Measurements from ENCODE around the gene ARL4C.

The ARL4C gene

DNA sequence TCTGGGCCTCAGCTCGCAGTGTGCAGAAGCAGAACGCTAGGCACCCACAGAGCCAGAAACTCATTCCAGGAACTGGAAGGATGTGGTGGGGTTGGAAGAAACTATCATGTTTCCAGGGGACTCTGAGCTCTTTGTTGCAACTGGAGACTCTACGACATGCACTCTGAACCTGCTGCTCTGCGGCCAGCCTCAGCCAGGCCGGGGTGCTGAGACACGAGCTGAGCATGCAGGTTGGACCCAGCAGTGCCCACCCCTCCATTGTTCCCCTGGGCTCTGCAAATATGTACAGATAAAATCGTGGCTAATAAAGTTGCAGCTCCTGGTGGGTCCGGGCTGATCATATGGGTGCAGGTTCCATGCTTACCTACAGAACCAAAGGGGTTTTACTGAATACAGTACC is 37.6 kb upstream of the ARL4C start:
- TF ChIP-seq, protein P1, sequence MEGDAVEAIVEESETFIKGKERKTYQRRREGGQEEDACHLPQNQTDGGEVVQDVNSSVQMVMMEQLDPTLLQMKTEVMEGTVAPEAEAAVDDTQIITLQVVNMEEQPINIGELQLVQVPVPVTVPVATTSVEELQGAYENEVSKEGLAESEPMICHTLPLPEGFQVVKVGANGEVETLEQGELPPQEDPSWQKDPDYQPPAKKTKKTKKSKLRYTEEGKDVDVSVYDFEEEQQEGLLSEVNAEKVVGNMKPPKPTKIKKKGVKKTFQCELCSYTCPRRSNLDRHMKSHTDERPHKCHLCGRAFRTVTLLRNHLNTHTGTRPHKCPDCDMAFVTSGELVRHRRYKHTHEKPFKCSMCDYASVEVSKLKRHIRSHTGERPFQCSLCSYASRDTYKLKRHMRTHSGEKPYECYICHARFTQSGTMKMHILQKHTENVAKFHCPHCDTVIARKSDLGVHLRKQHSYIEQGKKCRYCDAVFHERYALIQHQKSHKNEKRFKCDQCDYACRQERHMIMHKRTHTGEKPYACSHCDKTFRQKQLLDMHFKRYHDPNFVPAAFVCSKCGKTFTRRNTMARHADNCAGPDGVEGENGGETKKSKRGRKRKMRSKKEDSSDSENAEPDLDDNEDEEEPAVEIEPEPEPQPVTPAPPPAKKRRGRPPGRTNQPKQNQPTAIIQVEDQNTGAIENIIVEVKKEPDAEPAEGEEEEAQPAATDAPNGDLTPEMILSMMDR (IDR thresholded peaks at IDR 0.05; ENCODE audit: low read length) = no peak
- TF ChIP-seq EZH2 (optimal IDR thresholded peaks at IDR 0.05; ENCODE audit: low read depth, low read length) = no peak
- no peak for TF ChIP-seq EZH2phosphoT487 (IDR thresholded peaks at IDR 0.05; ENCODE audit: low read length)
- DNase-seq = no peak
- no peaks in the 10 kb centered on the region for H3F3A ChIP-seq (ENCODE audit: insufficient read depth, low read length)
- no peak overlapping the region for H3K9ac ChIP-seq (ENCODE audit: low read length)
- no peaks in the 10 kb centered on the region for H3K9me2 ChIP-seq (replicated peaks; ENCODE audit: insufficient read depth, low read length)
- H3K79me2 ChIP-seq (ENCODE audit: low read length) = no peaks in the 10 kb centered on the region
- H3K4me2 ChIP-seq (ENCODE audit: low read depth, low read length) = no peak overlapping the region
- H3K27ac ChIP-seq (ENCODE audit: low read length) = no peak overlapping the region
- H3K27me3 ChIP-seq (replicated peaks; ENCODE audit: insufficient read depth, low read length) = no peaks in the 10 kb centered on the region
- H3K4me1 ChIP-seq (ENCODE audit: low read length) = 0 out of 2 replicates have a peak, but pooled peaks cover 6% of the 10 kb centered on the region
- no peaks in the 10 kb centered on the region for H3K9me3 ChIP-seq (replicated peaks; ENCODE audit: insufficient read depth, low read length)
- no peaks in the 10 kb centered on the region for H3K36me3 ChIP-seq (replicated peaks; ENCODE audit: insufficient read depth, low read length)
- H4K20me1 ChIP-seq (ENCODE audit: insufficient read depth, low read length) = no peaks in the 10 kb centered on the region
- no peak overlapping the region for H3K4me3 ChIP-seq (ENCODE audit: low read length)
- H2AFZ ChIP-seq (ENCODE audit: low read length) = no peak overlapping the region

GRCh38 chr2:234533626-234534025 is 36.7 kb upstream of the ARL4C start:
- DNase-seq = peak; percentile 66
- TF ChIP-seq EZH2 (optimal IDR thresholded peaks at IDR 0.05; ENCODE audit: low read depth, low read length) (no peak), EZH2phosphoT487 (IDR thresholded peaks at IDR 0.05; ENCODE audit: low read length) (no peak)
- TF ChIP-seq, protein P1 (IDR thresholded peaks at IDR 0.05; ENCODE audit: low read length) = no peak

GRCh38 chr2:234528410-234529148 is 31.7 kb upstream of the ARL4C start:
- no peak overlapping the region for H3K27ac ChIP-seq (ENCODE audit: low read length)
- no peaks in the 10 kb centered on the region for H4K20me1 ChIP-seq (ENCODE audit: insufficient read depth, low read length)
- no peaks in the 10 kb centered on the region for H3K9me3 ChIP-seq (replicated peaks; ENCODE audit: insufficient read depth, low read length)
- H3K79me2 ChIP-seq (ENCODE audit: low read length) = no peaks in the 10 kb centered on the region
- H3K9ac ChIP-seq (ENCODE audit: low read length) = no peak overlapping the region
- H3K4me2 ChIP-seq (ENCODE audit: low read depth, low read length) = no peak overlapping the region
- no peaks in the 10 kb centered on the region for H3F3A ChIP-seq (ENCODE audit: insufficient read depth, low read length)
- H3K36me3 ChIP-seq (replicated peaks; ENCODE audit: insufficient read depth, low read length) = no peaks in the 10 kb centered on the region
- TF ChIP-seq EZH2 (optimal IDR thresholded peaks at IDR 0.05; ENCODE audit: low read depth, low read length) (no peak), EZH2phosphoT487 (IDR thresholded peaks at IDR 0.05; ENCODE audit: low read length) (no peak)
- TF ChIP-seq, protein P1 (IDR thresholded peaks at IDR 0.05; ENCODE audit: low read length) = no peak
- H2AFZ ChIP-seq (ENCODE audit: low read length) = no peak overlapping the region
- no peaks in the 10 kb centered on the region for H3K27me3 ChIP-seq (replicated peaks; ENCODE audit: insufficient read depth, low read length)
- no peak for DNase-seq
- no peak overlapping the region for H3K4me3 ChIP-seq (ENCODE audit: low read length)
- H3K9me2 ChIP-seq (replicated peaks; ENCODE audit: insufficient read depth, low read length) = no peaks in the 10 kb centered on the region
- no peaks in the 10 kb centered on the region for H3K4me1 ChIP-seq (ENCODE audit: low read length)

More at GRCh38 chr2:234533626-234534025, 36.7 kb upstream of the ARL4C start:
- H4K20me1 ChIP-seq (ENCODE audit: insufficient read depth, low read length) = no peaks in the 10 kb centered on the region
- H2AFZ ChIP-seq (ENCODE audit: low read length) = no peak overlapping the region
- no peaks in the 10 kb centered on the region for H3K9me2 ChIP-seq (replicated peaks; ENCODE audit: insufficient read depth, low read length)
- no peaks in the 10 kb centered on the region for H3K36me3 ChIP-seq (replicated peaks; ENCODE audit: insufficient read depth, low read length)
- H3K27ac ChIP-seq (ENCODE audit: low read length) = no peak overlapping the region
- no peaks in the 10 kb centered on the region for H3K27me3 ChIP-seq (replicated peaks; ENCODE audit: insufficient read depth, low read length)
- H3K4me3 ChIP-seq (ENCODE audit: low read length) = no peak overlapping the region
- no peak overlapping the region for H3K4me2 ChIP-seq (ENCODE audit: low read depth, low read length)
- 0 out of 2 replicates have a peak, but pooled peaks cover 6% of the 10 kb centered on the region for H3K4me1 ChIP-seq (ENCODE audit: low read length)
- no peaks in the 10 kb centered on the region for H3K79me2 ChIP-seq (ENCODE audit: low read length)
- no peaks in the 10 kb centered on the region for H3K9me3 ChIP-seq (replicated peaks; ENCODE audit: insufficient read depth, low read length)
- no peak overlapping the region for H3K9ac ChIP-seq (ENCODE audit: low read length)
- no peaks in the 10 kb centered on the region for H3F3A ChIP-seq (ENCODE audit: insufficient read depth, low read length)
